Vagina (tissue), 2 donors: Measurements from ENCODE around the gene PLCL1.

Experiments
- POLR2A ChIP-seq, 2 donors: fragments of 450-650 bp; IDR thresholded peaks; one replicate each; pipeline ENCODE4 v1.6.1; 2017; ENCODE audit warnings: antibody characterized with exemption in 2 of 2, mild to moderate bottlenecking in 2 of 2, moderate library complexity in 2 of 2
- TF ChIP-seq, protein P1 (sequence below), 3 experiments: fragments of 450-650 bp in 2 of 3; fragments of 200-600 bp in 1 of 3; sonication (generic) in 1 of 3; IDR thresholded peaks; one replicate each; pipeline ENCODE4 v1.5.1; 2017 to 2019; ENCODE audit warnings: antibody characterized with exemption in 3 of 3, mild to moderate bottlenecking in 2 of 3, moderate library complexity in 2 of 3

DNA sequence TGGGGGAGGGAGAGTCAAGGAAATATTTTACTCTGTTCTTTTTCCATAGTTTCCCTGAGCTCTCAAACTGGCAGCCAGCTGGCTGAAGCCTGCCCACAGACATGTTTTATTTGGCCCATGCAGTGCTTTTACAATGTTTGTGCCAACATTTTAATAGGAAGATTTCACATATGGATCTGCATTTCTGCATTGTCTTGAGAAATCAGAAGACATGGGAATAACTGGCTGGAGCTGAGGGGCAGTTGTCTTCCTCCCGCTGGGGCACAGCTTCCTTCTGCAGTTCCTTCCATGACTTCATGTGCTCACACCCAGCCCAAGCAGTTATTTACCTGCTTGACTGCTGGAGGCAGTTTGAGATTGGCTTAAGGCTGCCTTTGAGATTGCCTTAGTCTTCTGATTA lies 74.4 kb downstream of the PLCL1 start:
- no peak for TF ChIP-seq POLR2A (IDR thresholded peaks at IDR 0.05)
- TF ChIP-seq, protein P1, sequence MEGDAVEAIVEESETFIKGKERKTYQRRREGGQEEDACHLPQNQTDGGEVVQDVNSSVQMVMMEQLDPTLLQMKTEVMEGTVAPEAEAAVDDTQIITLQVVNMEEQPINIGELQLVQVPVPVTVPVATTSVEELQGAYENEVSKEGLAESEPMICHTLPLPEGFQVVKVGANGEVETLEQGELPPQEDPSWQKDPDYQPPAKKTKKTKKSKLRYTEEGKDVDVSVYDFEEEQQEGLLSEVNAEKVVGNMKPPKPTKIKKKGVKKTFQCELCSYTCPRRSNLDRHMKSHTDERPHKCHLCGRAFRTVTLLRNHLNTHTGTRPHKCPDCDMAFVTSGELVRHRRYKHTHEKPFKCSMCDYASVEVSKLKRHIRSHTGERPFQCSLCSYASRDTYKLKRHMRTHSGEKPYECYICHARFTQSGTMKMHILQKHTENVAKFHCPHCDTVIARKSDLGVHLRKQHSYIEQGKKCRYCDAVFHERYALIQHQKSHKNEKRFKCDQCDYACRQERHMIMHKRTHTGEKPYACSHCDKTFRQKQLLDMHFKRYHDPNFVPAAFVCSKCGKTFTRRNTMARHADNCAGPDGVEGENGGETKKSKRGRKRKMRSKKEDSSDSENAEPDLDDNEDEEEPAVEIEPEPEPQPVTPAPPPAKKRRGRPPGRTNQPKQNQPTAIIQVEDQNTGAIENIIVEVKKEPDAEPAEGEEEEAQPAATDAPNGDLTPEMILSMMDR (IDR thresholded peaks at IDR 0.05), result no peak
